Transverse colon (tissue), 4 donors: Measurements from ENCODE around the gene EXOSC5. TPM values are rescaled to one million over a fixed set of nuclear protein-coding genes. Genes with fewer than 3 reads are reported as not detected.
"Not testable (repeated sequence)": the region's sequence is repeated elsewhere in the genome, so short reads cannot be mapped to it uniquely, and the experiment has no call there.

Source experiments
- DNase-seq: peaks from one replicate; pipeline ENCODE4 v3.0.0-alpha.2; 2019
- H3K27ac ChIP-seq, 4 donors: fragments of 200-600 bp; sonication (generic); 2 replicates each; pipeline ENCODE4 v1.5.1; 2016 to 2018; ENCODE audit warnings: inconsistent platforms in 4 of 4
- H3K27me3 ChIP-seq: fragments of 200-600 bp; sonication (generic); 2 replicates; pipeline ENCODE4 v1.5.1; 2017; ENCODE audit warnings: inconsistent platforms
- H3K36me3 ChIP-seq, 4 donors: fragments of 200-600 bp; sonication (generic); 2 replicates each; pipeline ENCODE4 v1.5.1; 2017 to 2019; ENCODE audit warnings: inconsistent platforms in 4 of 4
- H3K4me1 ChIP-seq, 4 donors: fragments of 200-600 bp; sonication (generic); 2 replicates each; pipeline ENCODE4 v1.5.1; 2017 to 2020; ENCODE audit warnings: inconsistent platforms in 4 of 4
- H3K4me3 ChIP-seq, 4 donors: fragments of 200-600 bp; sonication (generic); 1 replicate in 1 of 4; 2 replicates in 3 of 4; pipeline versions ENCODE4 v1.5.1 to v1.6.1; 2017 to 2019; ENCODE audit warnings: inconsistent platforms in 4 of 4
- H3K9me3 ChIP-seq, 2 donors: fragments of 200-600 bp; sonication (generic); 2 replicates each; pipeline ENCODE4 v1.5.1; 2017 to 2019; ENCODE audit warnings: inconsistent platforms in 2 of 2
- CTCF ChIP-seq, 5 experiments: fragments of 200-600 bp in 3 of 5; fragments of 450-650 bp in 2 of 5; sonication (generic) in 3 of 5; IDR thresholded peaks; 1 replicate in 2 of 5; 2 replicates in 3 of 5; pipeline ENCODE4 v1.5.1; 2016 to 2017; ENCODE audit warnings: antibody characterized with exemption in 5 of 5, inconsistent platforms in 3 of 5, mild to moderate bottlenecking in 2 of 5, moderate library complexity in 1 of 5
- EP300 ChIP-seq: sonication (generic); formaldehyde crosslinking; IDR thresholded peaks from one replicate; pipeline ENCODE4 v1.6.1; 2017; ENCODE audit warnings: antibody characterized with exemption, low read depth
- POLR2A ChIP-seq: fragments of 450-650 bp; IDR thresholded peaks from one replicate; pipeline ENCODE4 v1.6.1; 2016; ENCODE audit warnings: antibody characterized with exemption, mild to moderate bottlenecking, moderate library complexity
- POLR2AphosphoS5 ChIP-seq, 3 donors: sonication (generic); formaldehyde crosslinking; IDR thresholded peaks; one replicate each; pipeline ENCODE4 v1.6.1; 2016; ENCODE audit warnings: antibody characterized with exemption in 3 of 3
- WGBS, 2 donors: methylation state at CpG; one replicate each; pipeline ENCODE4 v1.1.5; 2018; ENCODE audit warnings: low coverage in 1 of 2; 5-methylcytosine and 5-hydroxymethylcytosine counted together
- in situ Hi-C, 4 donors: fragments of 200-750 bp; cut with MboI; loops; one replicate each; pipeline versions ENCODE4 v1.15.0 to v1.15.1; 2017; ENCODE audit warnings: low sequenced_read_pairs in 3 of 4, low pct_ligation_motif_present in 1 of 4, low pct_unique_long_range_greater_than_20kb in 1 of 4
- intact Hi-C: fragments of 100-400 bp; cut with DNase I; formaldehyde crosslinking; loops from one replicate; pipeline ENCODE4 v1.15.1; 2023; ENCODE audit warnings: low total_unique reads
- total RNA-seq, 4 donors: library from RNA; depleted of rRNA; stranded (reverse); fragments of >200 nt; gene quantifications; one replicate each; pipeline ENCODE4 v1.1.0, GENCODE V29; 2016

The EXOSC5 gene
- total RNA-seq, 4 donors from 2014 or later = 4.0 to 20.6 (median 10.8) TPM

- Histone ChIP-seq H3K27me3 (no peaks in the 10 kb centered on the region), H3K9me3 (no peaks in the 10 kb centered on the region), H3K4me3 (no peak overlapping the region), H3K4me1 (peaks cover 5 to 34% (median 19%) of the 10 kb centered on the region in 4 donors), H3K27ac (no peak overlapping the region), H3K36me3 (no peaks in the 10 kb centered on the region)
- DNase-seq = no peak
- intact Hi-C loops (no loop called here), in situ Hi-C loops (no loop called here)
- WGBS, 2 donors = 82 to 88% methylated on average over 2 of the region's 2 CpGs
- no peak for TF ChIP-seq CTCF (IDR thresholded peaks at IDR 0.05)
- TF ChIP-seq POLR2A = no peak
- no peak for TF ChIP-seq POLR2AphosphoS5 (IDR thresholded peaks at IDR 0.05)
- no peak for TF ChIP-seq EP300
Measured at GRCh38 chr19:41372501-41372900, 24.7 kb downstream of the EXOSC5 start.

DNA sequence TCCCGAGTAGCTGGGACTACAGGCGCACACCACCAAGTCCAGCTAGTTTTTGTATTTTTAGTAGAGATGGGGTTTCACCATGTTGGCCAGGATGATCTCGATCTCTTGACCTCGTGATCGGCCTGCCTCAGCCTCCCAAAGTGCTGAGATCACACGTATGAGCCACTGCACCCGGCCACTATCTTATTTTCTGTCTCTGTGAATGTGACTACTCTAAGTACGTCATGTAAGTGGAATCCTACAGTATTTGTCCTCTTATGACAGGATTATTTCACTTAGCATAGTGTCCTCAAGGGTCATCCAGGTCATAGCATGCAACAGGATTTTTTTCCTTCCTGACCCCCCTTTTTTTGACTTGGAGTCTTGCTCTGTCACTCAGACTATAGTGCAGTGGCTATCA lies 25.6 kb downstream of the EXOSC5 start:
- Histone ChIP-seq H3K9me3 (no peaks in the 10 kb centered on the region), H3K4me1 (peaks cover 5 to 36% (median 15%) of the 10 kb centered on the region in 4 donors), H3K36me3 (no peaks in the 10 kb centered on the region), H3K4me3 (no peak overlapping the region), H3K27ac (no peak overlapping the region), H3K27me3 (no peaks in the 10 kb centered on the region)
- WGBS, 2 donors = 93 to 98% methylated on average over 8 of the region's 8 CpGs
- DNase-seq = no peak
- intact Hi-C loops = no loop called here
- in situ Hi-C loops = no loop called here
- TF ChIP-seq POLR2AphosphoS5 (IDR thresholded peaks at IDR 0.05) (no peak), CTCF (IDR thresholded peaks at IDR 0.05) (no peak), POLR2A (no peak), EP300 (no peak)

- WGBS, 2 donors = 96% methylated on average over 5 of the region's 5 CpGs; no CpG with 5 or more reads in 1 of the 2 donors
- H3K4me1 ChIP-seq = peaks cover 5 to 32% (median 14%) of the 10 kb centered on the region in 4 donors
- in situ Hi-C loops, H3K27ac ChIP-seq, DNase-seq, H3K9me3 ChIP-seq, H3K27me3 ChIP-seq, H3K36me3 ChIP-seq, H3K4me3 ChIP-seq, intact Hi-C loops: not testable (repeated sequence)
Measured at GRCh38 chr19:41371119-41371518, 26.0 kb downstream of the EXOSC5 start.

GRCh38 chr19:41369769-41370168 lies 27.4 kb downstream of the EXOSC5 start:
- DNase-seq = no peak
- intact Hi-C loops = no loop called here
- in situ Hi-C loops = no loop called here
- H3K36me3 ChIP-seq = no peaks in the 10 kb centered on the region
- no peak overlapping the region for H3K27ac ChIP-seq
- H3K9me3 ChIP-seq = no peaks in the 10 kb centered on the region
- H3K27me3 ChIP-seq = no peaks in the 10 kb centered on the region
- peaks cover 5 to 29% (median 11%) of the 10 kb centered on the region in 4 donors for H3K4me1 ChIP-seq
- TF ChIP-seq CTCF (IDR thresholded peaks at IDR 0.05) (no peak), POLR2AphosphoS5 (IDR thresholded peaks at IDR 0.05) (no peak), EP300 (no peak), POLR2A (no peak)
- no peak overlapping the region for H3K4me3 ChIP-seq
- WGBS, 2 donors = 81 to 97% methylated on average over 2 of the region's 2 CpGs

GRCh38 chr19:41367848-41368301 lies 29.3 kb downstream of the EXOSC5 start:
- DNase-seq = no peak
- H3K4me1 ChIP-seq = peaks cover 6 to 27% (median 13%) of the 10 kb centered on the region in 4 donors
- TF ChIP-seq POLR2A (no peak), EP300 (no peak), POLR2AphosphoS5 (IDR thresholded peaks at IDR 0.05) (no peak), CTCF (IDR thresholded peaks at IDR 0.05) (no peak)
- H3K36me3 ChIP-seq = no peaks in the 10 kb centered on the region
- no peaks in the 10 kb centered on the region for H3K27me3 ChIP-seq
- in situ Hi-C loops (no loop called here), intact Hi-C loops (no loop called here)
- peak overlapping the region; percentile 21 to 41 (median 38) for H3K27ac ChIP-seq
- H3K4me3 ChIP-seq = no peak overlapping the region
- H3K9me3 ChIP-seq = no peaks in the 10 kb centered on the region
- WGBS, 2 donors = 48 to 65% methylated on average over 4 to 6 of the region's 6 CpGs
